C4-2B (cell line): ENCODE data around the gene FAM110A.

ENCODE experiments used
- H3K27ac ChIP-seq: fragments of 450-650 bp; 2 replicates; pipeline ENCODE4 v1.5.1; 2017
- CTCF ChIP-seq: fragments of 450-650 bp; conservative IDR thresholded peaks from 2 replicates; pipeline ENCODE4 v1.5.1; 2017; ENCODE audit warnings: mild to moderate bottlenecking
- ZFX ChIP-seq: fragments of 450-650 bp; IDR thresholded peaks from 2 replicates; pipeline ENCODE4 v1.6.1; 2017

The FAM110A gene

GRCh38 chr20:856361-856775 lies 22.9 kb downstream of the FAM110A start:
- H3K27ac ChIP-seq = no peak overlapping the region
- TF ChIP-seq ZFX (no peak), CTCF (no peak)

DNA sequence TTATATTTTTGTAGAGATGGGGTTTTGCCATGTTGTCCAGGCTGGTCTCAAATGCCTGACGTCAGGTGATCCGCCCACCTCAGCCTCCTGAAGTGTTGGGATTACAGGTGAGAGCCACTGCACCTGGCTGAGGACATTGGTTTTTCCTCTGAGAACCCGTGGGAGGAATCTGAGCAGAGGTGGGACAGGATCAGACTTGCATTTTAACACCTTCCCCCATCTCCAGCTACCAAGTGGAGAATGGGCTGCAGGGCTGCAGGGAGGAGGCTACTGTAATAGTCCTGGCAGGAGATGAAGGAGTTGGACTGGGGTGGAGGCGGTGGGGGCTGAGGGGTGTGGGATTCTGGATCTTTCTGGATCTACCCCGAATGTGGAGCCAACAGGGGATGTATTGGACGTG lies 24.5 kb downstream of the FAM110A start:
- TF ChIP-seq ZFX (no peak), CTCF (no peak)
- H3K27ac ChIP-seq = no peak overlapping the region

GRCh38 chr20:859751-860231 lies 26.3 kb downstream of the FAM110A start:
- no peak overlapping the region for H3K27ac ChIP-seq
- TF ChIP-seq ZFX = no peak
- no peak for TF ChIP-seq CTCF

DNA sequence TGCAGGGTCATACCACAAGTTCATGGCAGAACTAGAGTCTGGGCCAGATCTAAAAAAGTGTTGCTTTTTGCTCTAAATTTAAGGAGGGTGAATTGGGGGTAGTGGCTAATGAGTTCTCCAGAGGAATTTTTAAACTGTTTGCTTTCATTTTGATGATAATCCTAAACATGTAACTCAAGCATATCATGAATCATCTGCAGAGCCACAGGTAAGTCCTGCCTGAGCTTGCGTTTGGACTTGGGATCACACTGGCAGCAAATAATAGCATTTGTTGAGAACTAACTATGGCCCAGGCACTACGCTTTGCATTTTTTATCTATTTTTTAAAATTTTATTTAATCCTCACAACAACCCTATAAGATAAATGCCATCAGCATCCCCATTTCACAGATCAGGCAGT lies 27.4 kb downstream of the FAM110A start:
- TF ChIP-seq CTCF (no peak), ZFX (no peak)
- H3K27ac ChIP-seq = no peak overlapping the region

- no peak for TF ChIP-seq ZFX
- TF ChIP-seq CTCF = no peak
- no peak overlapping the region for H3K27ac ChIP-seq
Measured at GRCh38 chr20:865440-865839, 31.9 kb downstream of the FAM110A start.

GRCh38 chr20:868279-868678 lies 34.8 kb downstream of the FAM110A start:
- no peak overlapping the region for H3K27ac ChIP-seq
- no peak for TF ChIP-seq CTCF

DNA sequence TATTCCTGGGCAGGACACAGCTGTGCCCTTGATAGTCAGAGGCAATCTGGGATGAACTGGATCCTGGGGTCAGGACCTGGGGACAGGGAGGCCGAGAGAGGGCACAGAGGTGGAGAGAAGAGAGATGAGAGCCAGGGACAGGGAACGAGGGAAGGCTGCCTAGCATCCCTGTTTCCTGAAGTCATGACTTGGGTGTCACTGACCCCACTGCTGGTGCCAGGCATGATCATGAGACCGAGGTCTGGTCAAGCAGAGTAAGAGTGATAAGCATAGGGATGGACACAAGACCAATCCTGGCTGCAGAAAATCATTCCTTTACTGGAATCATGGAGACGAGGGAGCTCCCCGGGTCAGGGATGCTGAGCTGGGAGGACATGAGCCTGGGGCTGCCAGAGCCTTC lies 36.1 kb downstream of the FAM110A start:
- H3K27ac ChIP-seq = no peak overlapping the region
- TF ChIP-seq ZFX = no peak
- no peak for TF ChIP-seq CTCF
